Jurkat, Clone E6-1 (cell line): ENCODE results near the gene PDX1. TPM values are rescaled to one million over a fixed set of nuclear protein-coding genes. Genes with fewer than 3 reads are reported as not detected.

Source experiments
- DNase-seq: peaks from one replicate; pipeline ENCODE4 v3.0.0-alpha.2; 2011; ENCODE audit warnings: low read depth, low spot score
- H3K4me3 ChIP-seq: 2 replicates; pipeline ENCODE4 v1.5.1; 2011; ENCODE audit warnings: mild to moderate bottlenecking, low read length, control low read depth, moderate library complexity
- polyA plus RNA-seq: library from polyadenylated mRNA; unstranded; fragments of >200 nt; gene quantifications from one replicate; pipeline ENCODE4 v1.2.1, GENCODE V29; 2012; ENCODE audit warnings: missing spikeins; ENCODE audit not compliant: insufficient read length, insufficient read depth

Gene PDX1
- polyA plus RNA-seq = not detected

DNA sequence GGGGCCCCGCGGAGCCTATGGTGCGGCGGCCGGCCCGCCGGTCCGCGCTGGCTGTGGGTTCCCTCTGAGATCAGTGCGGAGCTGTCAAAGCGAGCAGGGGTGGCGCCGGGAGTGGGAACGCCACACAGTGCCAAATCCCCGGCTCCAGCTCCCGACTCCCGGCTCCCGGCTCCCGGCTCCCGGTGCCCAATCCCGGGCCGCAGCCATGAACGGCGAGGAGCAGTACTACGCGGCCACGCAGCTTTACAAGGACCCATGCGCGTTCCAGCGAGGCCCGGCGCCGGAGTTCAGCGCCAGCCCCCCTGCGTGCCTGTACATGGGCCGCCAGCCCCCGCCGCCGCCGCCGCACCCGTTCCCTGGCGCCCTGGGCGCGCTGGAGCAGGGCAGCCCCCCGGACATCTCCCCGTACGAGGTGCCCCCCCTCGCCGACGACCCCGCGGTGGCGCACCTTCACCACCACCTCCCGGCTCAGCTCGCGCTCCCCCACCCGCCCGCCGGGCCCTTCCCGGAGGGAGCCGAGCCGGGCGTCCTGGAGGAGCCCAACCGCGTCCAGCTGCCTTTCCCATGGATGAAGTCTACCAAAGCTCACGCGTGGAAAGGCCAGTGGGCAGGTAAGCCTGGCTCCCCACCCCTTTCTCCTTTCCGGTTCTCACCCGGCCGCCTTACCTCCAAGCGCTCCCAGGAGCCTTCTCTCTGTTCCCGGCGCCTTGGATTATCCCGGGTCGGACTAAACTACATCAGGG lies at the start of gene PDX1:
Gene PDX1 (plus strand): TSS at position 67 of the 743 bp plus-strand sequence. CDS start 139 bp downstream, at position 206.
- no peak for DNase-seq
- H3K4me3 ChIP-seq = peak within 1 kb of the TSS; percentile 48

- no peak for DNase-seq
- H3K4me3 ChIP-seq = no peak overlapping the region
These were observed 41.5 kb upstream of the PDX1 start for GRCh38 chr13:27878274-27878673.

DNA sequence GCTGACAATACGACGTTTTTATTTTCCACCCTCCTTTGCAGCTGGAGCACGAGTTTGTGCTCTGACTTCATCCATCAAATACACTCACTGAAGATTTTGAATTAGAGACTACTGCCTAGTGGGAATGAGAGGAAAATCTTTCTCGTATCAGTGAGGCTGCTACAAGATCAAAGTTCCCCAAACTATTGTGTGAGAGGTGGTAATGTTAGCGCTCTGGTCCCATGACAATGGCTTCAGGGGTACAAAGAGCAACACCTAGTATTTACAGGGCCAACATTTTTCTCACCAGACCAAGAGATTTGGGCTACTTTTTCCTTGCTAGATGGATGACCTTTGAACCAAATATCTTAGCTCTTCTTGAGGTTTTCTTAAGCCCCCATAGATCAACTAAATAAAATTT lies 30.3 kb upstream of the PDX1 start:
- no peak for DNase-seq
- H3K4me3 ChIP-seq = no peak overlapping the region

DNA sequence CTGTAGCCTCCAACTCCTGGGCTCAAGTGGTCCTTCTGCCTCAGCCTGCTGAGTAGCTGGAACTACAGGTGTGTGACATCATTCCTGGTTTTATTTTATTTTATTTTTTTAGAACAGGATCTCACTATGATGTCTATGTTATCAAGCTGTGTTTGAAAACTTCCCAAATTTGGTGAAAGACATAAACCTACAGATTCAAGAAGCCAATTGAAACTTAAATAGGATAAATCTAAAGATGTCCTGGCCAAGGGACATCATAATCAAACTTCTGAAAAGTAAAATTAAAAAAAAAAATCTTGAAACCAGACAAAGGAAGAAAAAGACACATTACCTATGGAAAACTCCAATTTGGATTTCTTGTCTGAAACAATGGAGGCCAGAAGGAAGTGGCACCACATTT lies 23.1 kb upstream of the PDX1 start:
- DNase-seq = no peak
- no peak overlapping the region for H3K4me3 ChIP-seq

DNA sequence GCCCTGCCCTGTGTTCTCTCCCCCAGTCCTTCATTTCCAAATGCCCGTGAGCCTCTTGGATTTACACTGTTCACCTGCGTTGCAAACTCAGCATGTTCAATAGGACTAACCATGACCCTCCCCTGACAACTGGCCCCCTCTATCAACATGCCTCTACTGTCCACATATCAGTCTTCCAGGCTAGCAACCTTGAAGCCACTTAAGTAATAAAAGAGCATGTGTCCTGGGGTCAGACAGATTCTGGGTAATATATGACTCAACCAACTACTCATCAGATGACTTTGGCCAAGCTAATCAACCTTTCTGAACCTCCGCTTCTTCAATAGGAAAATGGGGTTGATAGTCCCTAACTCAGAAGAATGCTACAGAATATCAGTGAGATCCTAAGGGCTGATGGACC lies 15.1 kb upstream of the PDX1 start:
- H3K4me3 ChIP-seq = no peak overlapping the region
- DNase-seq = no peak

DNA sequence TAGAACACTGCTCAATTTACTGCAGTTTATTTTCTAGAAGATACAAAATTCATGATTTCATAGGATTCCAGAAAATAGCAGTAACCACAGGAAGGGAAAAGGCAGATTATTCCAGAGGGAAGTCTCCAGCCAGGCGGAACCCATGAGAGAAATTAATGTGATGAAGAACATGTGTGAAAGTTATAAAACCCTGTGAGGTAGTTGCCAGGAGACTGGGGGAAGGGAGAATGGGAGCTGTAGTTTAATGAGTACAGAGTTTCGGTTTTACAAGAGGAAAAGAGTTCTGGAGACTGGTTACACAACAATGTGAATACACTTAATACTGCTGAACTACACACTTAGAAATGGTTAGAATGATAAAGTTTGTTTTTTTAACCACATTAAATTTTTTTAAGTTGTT lies 14.2 kb upstream of the PDX1 start:
- no peak for DNase-seq
- H3K4me3 ChIP-seq = no peak overlapping the region

DNA sequence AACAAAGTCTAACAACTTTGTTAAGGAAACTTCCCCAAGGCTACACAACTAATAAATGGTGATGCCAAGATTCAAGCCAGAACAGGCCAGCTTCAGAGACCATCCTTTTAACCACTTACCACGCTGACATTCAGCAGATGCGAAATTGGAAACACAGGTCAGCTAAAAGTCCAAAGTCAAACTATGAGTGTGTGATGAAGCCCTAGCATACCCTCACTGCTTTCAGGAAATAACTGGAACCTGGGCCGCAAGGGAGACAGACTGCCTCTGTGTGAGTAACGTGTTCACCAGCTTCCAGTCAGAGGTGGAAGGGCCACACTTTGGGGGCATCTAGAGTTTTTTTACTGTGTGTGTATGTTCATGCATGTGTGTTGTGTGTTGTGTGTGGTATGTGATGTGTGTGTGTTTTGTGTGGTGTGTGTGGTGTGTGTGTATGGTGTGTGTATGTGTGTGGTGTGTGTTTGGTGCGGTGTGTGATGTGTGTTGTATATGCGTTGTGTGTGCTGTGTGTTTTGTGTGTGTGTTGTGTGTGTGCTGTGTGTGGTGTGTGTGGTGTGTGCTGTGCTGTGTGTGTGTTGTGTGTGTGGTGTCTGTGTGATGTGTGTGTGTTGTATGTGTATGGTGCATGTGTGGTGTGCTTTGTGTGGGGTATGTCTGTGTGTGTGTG lies 12.5 kb upstream of the PDX1 start:
- no peak overlapping the region for H3K4me3 ChIP-seq

DNA sequence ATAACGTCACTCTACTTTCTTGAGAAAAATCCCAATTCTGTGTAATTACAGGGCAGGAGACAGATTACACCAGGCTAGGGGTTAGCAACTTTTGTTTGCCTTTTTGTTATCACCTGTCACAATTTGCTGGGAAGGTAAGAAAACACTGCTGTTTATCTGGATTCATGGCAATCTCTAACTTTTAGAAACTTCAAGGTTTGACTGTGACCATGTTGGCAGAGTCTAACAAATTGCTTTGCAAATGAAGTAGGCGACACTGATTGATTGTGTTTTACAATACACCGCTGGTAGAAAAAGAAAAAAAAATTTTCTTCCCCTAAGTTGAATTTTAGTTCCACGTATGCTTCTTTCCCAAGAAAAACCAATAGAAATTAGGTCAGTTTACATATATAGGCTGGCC lies 10.4 kb upstream of the PDX1 start:
- H3K4me3 ChIP-seq = no peak overlapping the region

More for the DNA sequence above, 12.5 kb upstream of the PDX1 start:
- no peak for DNase-seq

DNA sequence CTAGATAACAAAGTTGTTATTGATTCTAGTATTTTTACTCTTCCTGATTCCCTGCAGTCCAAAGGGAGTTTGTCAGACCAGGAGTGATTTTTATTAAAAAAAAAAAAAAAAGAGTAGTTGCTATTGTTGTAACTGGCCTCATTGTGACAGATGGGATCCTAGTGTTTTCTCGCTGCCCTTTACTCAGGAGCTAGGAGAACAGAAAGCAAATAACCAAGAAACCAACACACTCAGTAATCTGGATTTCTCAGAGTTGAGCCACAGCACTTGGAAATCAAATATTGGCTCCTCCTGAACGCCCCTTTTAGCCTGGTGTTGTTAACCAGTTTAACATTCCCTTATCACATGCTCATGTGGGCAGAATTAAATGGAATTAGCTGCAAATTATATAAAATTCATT lies 8.3 kb upstream of the PDX1 start:
- no peak overlapping the region for H3K4me3 ChIP-seq
- DNase-seq = no peak

More for the DNA sequence above, 10.4 kb upstream of the PDX1 start:
- no peak for DNase-seq

DNA sequence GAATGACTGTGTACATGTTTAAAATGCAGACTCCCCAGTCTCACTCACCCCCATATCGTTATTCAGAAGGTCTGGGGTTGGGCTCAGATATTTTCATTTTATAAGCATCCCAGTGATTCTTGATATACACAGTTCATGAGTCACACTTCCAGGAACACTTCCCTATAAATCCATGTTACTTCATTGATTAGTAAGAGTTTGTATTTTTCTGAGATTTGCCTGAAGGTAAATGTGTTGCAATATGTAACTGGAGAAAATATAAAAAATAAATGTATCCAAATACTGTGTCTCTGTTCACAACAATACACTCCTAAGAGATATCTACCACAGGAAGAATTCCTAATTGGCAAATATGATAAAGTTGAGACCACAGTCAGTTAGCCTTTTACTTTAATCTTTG lies 6.6 kb upstream of the PDX1 start:
- DNase-seq = no peak
- no peak overlapping the region for H3K4me3 ChIP-seq

DNA sequence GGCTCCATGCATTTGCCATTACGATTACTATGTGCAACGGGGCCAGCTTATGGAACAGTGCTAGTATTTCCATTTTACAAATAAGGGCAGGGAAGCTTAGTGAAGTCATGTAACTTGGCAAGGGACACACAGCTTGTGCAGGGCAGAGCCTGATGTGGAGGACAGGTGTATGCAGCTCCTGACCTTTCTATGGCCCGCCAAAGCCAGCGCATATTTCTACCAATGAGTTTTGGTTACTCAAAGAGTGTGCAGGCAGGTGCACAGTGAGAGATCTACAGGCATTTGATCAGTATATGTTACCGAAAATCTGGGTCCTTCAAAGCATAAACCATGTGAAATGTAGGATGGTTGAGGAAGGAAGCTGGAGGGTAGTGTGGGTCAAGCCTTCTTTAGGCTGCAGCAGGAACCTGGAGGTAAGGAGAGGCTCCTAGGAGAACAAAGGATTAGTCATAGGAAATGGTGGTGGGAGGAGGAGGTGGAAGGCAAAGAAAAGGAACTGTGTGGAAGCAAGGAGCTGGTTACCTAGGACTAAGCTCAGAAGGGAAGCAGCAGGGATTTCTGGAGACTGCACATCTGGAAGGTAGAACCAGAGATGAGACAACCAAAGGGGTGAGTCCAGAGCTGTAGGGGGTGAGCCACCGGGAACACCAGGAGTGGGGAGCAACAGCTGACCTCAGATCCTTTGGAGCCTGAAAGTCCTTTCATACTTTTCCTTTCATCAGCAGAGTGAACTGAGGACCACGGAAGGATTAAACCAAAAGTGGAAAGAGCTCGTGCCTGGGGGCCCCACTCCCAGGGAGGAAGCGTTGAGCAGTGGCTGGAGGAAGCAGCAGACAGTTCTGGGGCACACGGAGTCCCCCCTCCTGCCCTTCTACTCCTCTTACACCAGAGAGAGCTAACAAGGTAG lies 4.2 kb upstream of the PDX1 start:
- no peak overlapping the region for H3K4me3 ChIP-seq
- DNase-seq = no peak

GRCh38 chr13:27917121-27917947 lies 2.5 kb upstream of the PDX1 start:
- H3K4me3 ChIP-seq = no peak overlapping the region
- no peak for DNase-seq

DNA sequence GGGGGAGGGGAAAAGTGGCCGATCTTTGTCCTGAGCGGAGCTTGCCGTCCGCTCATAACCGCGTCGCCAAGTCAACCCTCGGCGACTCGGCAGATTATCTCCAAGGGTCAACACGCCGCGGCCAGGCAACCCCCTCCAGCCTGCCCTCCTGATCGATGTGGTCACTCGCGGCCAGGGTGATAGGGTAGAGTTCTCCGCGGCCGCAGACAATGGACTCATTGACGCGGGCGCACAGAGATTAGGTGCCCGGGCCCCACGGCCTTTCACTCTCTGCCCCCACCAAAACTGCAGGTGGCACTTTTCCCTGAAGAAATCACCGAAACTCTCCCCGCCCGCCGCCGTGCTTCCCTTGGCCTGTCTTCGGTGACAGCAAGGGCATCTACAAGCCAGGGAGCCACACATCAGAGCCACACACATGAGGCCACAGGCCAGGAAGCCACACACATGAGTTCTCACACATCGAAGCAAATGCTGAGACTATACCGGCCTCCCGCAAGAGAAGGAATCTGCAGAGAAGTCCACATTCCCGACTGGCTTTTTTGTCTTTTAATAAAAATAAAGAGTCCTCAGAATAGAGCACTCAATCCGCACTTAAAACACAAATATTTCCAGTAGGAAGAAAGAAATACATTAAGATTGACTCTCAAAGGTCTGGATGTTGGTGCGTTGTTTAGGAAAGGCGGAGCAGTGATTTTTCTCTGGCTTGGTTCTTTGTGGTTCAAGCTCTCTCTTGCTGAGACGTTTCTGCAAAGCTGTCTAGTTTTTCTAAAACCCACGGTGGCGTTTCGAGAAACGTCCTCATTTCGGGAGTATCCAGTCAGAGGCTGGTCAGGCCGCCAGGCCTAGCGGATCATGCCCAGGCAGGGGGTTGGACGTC lies 1.5 kb upstream of the PDX1 start:
- H3K4me3 ChIP-seq = no peak overlapping the region
- no peak for DNase-seq

- no peak for DNase-seq
- H3K4me3 ChIP-seq = no peak overlapping the region
These were observed 712 bp upstream of the PDX1 start for GRCh38 chr13:27918918-27919658.

DNA sequence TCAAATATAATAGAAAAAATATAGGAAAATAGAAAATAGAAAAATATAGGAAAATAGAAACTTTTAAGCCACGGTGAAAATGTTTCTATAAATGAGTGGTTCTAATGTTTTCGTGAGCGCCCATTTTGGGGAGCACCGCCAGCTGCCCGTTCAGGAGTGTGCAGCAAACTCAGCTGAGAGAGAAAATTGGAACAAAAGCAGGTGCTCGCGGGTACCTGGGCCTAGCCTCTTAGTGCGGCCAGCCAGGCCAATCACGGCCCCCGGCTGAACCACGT lies 204 bp upstream of the PDX1 start:
- no peak overlapping the region for H3K4me3 ChIP-seq
- DNase-seq = no peak

DNA sequence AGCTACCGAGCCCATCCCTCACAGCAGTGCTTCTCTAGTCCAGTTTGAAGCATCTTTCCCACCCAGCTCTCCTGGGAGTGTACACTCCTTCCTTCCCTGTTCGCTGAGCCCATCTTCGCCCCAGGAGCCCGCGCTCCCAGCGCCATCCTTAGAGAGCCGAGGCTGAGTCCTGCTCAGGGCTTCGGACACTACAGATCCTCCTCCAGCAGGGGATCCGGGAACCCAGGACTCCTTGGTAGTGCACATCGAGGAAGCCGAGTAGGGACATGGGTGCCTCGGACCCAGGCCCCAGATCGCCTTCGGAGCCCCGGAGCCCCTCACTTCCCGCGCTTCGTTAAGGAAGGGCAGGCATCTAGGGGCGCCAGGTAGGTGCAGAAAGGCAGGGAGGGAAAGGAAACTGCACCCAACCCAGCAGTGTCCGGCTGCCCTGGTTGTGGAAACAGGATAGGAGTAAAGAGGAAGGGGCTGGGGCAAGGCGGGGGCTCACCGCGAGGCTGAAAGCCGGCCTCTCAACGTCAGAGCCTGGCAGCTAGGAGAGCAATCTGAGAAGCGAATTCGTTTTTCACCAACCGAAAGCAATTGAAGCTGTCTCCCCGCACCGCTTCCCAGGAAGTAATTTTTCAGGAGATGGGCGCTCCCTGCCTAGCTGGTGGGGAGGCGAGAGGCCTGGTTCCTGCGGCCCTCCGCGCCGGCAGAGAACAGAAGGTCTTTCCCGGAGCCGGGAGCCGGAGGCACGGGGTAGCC lies 1.0 kb downstream of the PDX1 start:
- H3K4me3 ChIP-seq = peak overlapping the region; percentile 48
- DNase-seq = no peak

DNA sequence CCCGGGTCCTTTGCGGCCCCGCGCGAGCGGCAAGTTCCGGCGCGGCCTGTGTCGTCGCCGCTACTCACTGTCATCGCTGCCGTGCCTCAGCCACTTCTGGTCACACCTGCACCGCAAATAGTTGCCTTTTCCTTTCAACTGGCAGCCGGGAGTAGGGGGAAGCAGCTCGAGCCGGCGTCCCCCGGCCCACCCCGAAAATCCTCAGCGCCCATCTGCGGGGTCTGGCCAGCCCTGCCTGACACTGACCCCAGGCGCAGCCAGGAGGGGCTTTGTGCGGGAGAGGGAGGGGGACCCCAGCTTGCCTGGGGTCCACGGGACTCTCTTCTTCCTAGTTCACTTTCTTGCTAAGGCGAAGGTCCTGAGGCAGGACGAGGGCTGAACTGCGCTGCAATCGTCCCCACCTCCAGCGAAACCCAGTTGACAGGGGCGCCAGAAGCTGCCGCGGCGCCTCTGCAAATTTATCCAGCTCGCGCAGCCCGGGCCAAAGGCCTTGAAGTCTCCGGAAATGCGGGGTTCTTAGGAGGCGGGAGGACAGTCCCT lies 1.7 kb downstream of the PDX1 start:
- H3K4me3 ChIP-seq = peak overlapping the region; percentile 48
- DNase-seq = no peak
